GM12878 (cell line): Measurements from ENCODE around the gene SWT1.

Source experiments
- CEBPB ChIP-seq, 2 experiments: fragments of 150-350 bp in 1 of 2; IDR thresholded peaks; 2 replicates each; pipeline ENCODE4 v1.6.1; 2012 to 2014; ENCODE audit warnings: low read depth in 2 of 2, low read length in 2 of 2, borderline replicate concordance in 1 of 2, inconsistent platforms in 1 of 2
- ESRRA ChIP-seq: IDR thresholded peaks from 2 replicates; pipeline ENCODE4 v1.6.1; 2012; ENCODE audit warnings: mild to moderate bottlenecking, low read length, improper control_type of control experiment
- EZH2 ChIP-seq: IDR thresholded peaks from 2 replicates; pipeline ENCODE4 v1.6.1; 2012; ENCODE audit warnings: low read depth, mild to moderate bottlenecking, control low read depth, inconsistent platforms, low read length, borderline replicate concordance; ENCODE audit not compliant: control insufficient read depth
- MXI1 ChIP-seq: fragments of 150-350 bp; IDR thresholded peaks from 2 replicates; pipeline ENCODE4 v1.6.1; 2011; ENCODE audit warnings: low read depth, mild to moderate bottlenecking, inconsistent platforms, low read length, improper control_type of control experiment
- SP1 ChIP-seq: IDR thresholded peaks from one replicate; pipeline ENCODE4 v1.6.1; 2011; ENCODE audit warnings: low read depth, low read length
- YY1 ChIP-seq: IDR thresholded peaks from 2 replicates; pipeline ENCODE4 v1.6.1; 2011; ENCODE audit warnings: low read depth, mild to moderate bottlenecking, low read length
- TF ChIP-seq, protein P1 (sequence below): fragments of 450-650 bp; formaldehyde crosslinking; IDR thresholded peaks from 2 replicates; pipeline ENCODE4 v1.4.0; 2020; ENCODE audit warnings: mild to moderate bottlenecking, moderate library complexity

DNA sequence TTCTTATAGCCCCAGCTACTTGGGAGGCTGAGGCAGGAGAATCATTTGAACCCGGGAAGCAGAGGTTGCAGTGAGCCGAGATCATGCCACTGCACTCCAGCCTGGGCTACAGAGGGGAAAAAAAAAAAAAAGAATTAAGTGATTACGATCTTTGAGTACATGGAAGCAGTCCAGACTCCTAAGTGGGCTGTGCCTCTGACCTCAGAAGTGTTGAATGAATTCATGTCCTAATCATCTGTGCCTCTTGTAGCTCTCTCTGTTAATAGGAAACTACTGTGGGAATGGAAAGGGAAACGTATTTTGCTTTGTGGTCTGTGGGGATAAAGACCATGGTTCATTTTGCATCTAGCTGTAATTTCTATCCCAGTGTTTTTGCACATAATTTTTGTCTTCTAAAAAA is 168.4 kb downstream of the SWT1 start:
- TF ChIP-seq ESRRA (no peak), YY1 (no peak), MXI1 (no peak), CEBPB (IDR thresholded peaks at IDR 0.05; ENCODE audit: borderline replicate concordance in 1 of 2, low read depth in 2 of 2, low read length in 2 of 2) (no peak), SP1 (no peak), EZH2 (no peak)
- TF ChIP-seq, protein P1, sequence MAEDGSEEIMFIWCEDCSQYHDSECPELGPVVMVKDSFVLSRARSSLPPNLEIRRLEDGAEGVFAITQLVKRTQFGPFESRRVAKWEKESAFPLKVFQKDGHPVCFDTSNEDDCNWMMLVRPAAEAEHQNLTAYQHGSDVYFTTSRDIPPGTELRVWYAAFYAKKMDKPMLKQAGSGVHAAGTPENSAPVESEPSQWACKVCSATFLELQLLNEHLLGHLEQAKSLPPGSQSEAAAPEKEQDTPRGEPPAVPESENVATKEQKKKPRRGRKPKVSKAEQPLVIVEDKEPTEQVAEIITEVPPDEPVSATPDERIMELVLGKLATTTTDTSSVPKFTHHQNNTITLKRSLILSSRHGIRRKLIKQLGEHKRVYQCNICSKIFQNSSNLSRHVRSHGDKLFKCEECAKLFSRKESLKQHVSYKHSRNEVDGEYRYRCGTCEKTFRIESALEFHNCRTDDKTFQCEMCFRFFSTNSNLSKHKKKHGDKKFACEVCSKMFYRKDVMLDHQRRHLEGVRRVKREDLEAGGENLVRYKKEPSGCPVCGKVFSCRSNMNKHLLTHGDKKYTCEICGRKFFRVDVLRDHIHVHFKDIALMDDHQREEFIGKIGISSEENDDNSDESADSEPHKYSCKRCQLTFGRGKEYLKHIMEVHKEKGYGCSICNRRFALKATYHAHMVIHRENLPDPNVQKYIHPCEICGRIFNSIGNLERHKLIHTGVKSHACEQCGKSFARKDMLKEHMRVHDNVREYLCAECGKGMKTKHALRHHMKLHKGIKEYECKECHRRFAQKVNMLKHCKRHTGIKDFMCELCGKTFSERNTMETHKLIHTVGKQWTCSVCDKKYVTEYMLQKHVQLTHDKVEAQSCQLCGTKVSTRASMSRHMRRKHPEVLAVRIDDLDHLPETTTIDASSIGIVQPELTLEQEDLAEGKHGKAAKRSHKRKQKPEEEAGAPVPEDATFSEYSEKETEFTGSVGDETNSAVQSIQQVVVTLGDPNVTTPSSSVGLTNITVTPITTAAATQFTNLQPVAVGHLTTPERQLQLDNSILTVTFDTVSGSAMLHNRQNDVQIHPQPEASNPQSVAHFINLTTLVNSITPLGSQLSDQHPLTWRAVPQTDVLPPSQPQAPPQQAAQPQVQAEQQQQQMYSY (CRISPR knock-in tag), result no peak
